ENCODE data around the gene CABP4. TPM values are rescaled to one million over a fixed set of nuclear protein-coding genes. Genes with fewer than 3 reads are reported as not detected.

CABP4 gene
- total RNA-seq = not detected in 2 replicates

DNA sequence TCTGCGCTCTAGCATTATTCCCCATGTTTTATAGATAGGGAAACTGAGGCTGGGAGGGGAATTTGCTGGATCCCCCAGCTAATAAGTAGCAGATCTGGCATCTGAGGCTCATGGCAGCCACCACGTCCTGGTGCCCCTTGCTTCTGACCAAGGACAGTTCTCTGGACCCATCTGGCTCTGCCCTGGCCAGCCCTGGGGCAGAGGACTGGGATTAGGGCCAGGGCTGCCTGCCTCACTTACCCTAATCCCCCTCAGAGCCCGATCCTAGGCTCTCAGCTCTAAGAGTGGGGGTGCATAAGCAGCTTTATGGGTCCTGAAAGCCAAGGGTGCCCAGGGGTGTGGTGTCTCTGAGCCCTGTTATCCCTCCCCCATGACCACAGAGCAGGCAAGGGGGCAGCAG lies at the start of gene CABP4:
TSS of gene CABP4 (plus strand) at position 301 of the 400 bp plus-strand sequence. CDS start at position 371, 70 bp downstream.

DNA sequence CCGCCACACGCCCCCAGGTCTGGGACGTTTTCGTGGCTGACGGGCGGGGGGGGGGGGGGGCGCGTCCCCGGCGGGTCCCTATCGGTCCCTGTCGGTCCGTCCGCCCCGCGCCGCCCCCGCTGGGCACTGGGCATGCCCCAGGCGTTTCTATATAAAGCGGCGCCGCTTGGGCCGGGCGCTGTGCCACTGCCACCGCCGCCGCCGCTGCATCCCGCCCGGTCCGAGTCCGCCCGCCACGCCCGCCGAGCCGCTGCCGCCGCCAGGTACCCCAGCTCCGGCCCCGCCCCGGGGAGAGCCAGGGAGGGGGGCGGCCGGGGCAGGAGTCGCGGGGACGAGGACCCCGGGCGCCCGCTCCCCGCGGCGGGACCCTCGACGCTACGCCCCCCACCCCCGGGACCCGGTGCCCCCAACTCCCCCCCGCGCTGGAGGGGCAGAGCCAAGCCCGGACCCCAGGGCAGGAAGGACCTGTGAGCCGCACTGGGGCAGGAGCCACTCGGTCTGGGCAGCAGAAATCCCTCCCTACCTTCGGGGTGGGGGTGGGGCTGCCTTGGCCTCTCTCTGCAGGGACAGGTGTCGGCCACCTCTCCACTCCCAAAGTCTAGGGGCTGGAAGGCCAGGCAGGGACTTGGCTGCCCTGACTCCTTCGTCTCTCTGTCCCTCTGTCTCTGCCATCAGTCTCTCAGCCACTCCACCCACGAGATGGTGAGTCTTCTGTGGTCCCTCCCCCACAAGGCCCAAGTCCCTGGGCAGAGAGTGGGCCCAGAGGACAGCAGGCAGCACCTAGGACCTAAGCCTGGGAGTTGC lies 39.5 kb upstream of the CABP4 start, which contains the start of gene CARNS1:
TSS of gene CARNS1 (plus strand) at position 178 of the 804 bp plus-strand sequence. CDS start at position 700, 522 bp downstream.

DNA sequence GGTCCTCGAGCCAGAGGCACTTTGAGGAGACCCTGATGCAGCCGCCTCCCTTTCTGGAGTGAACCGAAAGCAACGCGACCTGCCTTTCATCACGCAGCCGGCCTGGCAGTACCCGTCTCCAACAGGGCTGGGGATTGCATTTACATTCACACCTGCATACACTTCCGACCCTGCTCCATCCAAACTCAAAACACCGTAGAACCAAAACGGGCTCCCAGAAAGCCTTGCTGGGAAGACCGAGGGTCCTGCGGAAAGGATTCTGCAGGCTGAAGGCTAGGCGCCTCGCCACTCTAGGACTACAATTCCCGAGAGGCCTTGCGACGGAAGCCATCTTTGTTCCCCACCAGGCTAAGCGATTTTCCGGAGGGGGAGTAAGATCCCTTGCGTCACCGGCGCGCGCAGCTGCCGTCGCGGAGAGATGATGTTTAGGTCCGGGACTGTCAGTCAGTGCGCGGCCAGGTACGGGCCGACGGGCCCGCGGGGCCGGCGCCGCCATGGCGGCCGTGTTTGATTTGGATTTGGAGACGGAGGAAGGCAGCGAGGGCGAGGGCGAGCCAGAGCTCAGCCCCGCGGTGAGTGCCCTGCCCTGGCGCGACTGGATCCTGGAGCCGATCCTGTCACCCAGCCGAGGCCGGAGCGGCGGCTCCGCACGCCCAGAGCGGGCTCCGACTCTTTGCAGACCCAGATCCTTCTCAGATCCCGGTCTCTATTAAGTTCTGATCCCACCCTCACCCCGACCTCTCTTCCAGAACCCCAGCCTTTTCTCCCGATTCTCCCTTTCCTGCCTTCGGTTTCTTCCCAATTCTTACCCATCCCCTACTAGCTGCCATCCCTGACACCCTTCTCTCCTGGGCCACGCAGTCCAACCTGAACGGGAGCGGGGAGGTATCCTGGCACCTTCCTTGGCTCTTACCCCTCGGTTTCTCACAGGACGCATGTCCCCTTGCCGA lies 26.8 kb upstream of the CABP4 start, which contains the start of gene RPS6KB2:
TSS of gene RPS6KB2 (plus strand) at position 443 of the 950 bp plus-strand sequence. CDS start at position 495, 52 bp downstream.

DNA sequence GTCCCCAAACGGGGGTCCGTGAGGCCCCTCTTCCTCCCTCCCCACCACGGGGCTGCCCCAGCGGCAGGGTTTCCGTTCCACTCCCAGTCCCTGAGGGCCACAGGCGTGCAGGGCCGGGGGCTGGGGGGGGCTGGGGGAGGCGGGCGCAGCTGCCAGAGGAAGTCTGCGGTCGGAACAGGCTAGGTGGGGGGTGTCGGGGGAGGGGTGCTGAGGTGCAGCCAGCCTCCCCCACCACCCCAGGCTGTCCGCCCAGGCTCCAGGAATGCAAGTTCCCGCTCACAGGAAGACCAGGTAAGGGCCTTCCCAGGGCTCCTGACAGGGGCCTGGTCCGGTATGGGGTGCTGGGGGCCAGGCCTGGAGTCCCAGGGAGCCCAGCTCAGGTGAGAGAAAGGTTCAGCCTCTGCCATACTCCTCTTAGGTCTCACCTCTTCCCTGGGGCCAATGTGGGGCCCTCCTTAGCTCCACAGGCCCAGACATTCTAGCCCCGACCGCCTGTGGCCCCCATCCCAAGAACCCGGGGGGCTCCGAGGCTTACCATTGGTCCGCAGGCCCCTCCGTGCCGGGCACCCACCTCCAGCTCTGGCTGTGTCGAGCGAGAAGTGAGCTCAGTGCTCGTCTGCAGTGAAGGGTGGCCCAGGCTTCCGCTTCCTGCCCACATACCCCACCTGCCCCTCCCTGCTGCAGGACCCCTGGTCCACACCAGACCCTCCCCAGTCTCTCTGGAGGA lies 17.9 kb upstream of the CABP4 start, which contains the start of gene PTPRCAP:
TSS of gene PTPRCAP (minus strand) at position 601 of the 727 bp plus-strand sequence. CDS start at position 538, 63 bp downstream.

DNA sequence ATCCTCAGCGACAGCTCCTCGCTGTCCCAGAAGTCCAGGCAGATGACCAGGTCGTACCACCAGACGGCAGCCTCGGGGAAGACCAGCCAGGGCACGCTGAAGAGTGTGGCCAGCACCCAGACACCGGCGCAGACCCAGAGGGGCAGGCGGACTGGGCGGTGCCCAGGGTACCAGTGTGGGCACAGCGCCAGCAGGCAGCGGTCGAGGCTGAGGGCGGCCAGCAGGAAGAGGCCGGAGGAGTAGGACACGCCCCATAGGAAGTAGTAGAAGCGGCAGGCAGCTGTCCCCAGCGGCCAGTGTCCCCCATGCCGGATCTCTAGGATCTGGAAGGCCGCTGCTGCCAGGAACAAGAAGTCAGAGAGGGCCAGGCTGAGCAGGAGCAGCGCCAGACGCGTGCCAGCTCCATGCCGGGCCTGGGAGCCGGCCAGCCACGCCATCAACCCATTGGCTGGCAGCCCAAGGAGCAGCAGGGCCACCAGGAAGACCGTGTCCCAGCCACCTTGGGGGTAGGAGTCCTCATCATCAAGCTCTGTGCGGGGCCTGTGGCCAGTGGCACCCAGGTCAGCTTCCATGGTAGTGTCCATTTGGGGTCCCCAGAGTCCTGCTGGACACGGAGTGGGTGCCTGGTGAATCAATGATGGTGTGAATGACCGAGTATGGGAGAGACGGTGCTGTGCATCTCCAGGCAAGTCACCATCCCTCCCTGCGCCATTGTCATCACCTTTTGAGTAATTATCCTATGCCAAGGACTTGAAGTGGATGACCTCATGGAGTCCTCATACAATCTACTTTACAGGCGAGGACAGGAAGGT lies 2.8 kb upstream of the CABP4 start, which contains the start of gene GPR152:
TSS of gene GPR152 (minus strand) at position 589 of the 812 bp plus-strand sequence. CDS start at position 584, 5 bp downstream.

DNA sequence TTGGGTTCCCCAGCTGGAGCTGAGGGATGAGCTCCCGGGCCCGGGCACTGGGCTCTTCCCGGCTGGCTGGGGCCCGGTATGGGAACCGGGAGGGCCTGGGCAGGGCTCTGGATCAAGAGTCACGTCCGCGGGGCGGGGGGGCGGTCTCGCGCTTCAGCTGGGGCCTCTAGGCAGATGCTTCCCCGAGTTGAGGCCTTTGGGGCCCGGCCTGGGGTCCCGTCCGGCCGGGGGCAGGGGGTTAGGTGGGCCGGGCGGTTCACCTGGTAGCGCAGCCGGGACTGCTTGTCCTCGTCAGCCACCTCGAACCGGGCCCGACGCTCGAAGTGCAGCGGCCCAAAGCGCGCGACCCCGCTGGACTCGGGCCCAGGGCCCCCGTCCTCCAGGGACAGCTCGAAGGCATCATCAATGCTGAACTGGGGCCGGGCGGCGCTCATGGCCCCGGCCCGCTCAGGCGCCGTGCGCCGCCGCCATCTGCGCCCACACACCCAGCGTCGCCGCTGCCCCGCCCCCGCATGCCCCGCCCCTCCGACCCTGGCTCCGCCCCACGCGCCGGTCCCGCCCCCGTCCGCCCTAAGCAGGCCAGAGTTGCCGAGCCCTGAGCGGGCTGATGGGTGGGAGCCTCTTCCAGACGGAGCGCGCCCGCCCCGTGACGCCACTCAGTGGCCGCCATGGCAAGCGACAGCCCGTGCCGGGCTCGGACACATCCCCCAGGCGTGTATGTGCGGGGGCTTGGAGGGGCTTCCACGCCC lies 13.8 kb downstream of the CABP4 start, which contains the start of gene TMEM134:
TSS of gene TMEM134 (minus strand) at position 493 of the 749 bp plus-strand sequence. CDS start at position 434, 59 bp downstream.

DNA sequence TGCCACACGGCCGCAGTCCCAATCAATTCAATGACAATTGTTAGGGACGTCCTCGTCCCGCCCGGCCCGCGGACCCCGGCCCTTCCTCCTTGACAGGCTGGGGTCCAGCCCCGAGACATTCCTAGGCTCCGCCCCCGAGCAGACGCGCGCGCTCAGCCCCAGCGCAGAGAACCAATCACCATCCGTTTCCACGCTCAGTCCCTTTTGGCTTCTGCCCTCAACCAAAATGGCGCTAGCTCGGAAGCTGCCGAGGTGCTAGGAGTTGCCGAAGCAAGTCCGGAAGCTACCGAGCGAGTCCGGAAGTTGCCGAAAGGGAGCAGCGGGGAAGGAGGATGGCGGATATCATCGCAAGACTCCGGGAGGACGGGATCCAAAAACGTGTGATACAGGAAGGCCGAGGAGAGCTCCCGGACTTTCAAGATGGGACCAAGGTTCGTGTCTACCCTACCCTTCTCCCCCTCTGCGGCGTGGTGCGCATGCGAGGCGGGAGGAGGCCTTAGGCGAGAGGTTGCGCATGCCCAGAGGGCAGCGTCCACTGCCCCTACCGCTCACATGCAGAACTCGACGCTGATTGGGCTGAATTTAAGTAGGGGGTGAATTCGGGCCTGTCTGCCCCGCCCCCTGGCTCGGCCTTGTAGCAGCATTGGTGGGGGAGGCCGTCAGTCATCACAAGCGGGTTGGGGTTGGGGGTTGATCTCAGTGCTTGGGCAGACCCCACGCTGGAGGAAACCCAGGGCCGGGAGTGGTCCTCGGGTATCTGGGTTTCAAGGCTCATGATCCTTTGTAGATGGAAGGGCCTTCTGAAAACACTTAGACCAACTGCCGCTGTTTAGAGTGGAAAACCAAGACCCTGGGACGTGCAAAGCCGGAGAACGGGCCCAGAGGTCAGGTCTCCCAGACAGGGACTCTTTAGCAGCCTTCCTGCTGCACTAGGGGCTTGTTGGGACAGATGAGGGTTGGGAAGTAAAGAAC lies 28.0 kb downstream of the CABP4 start, which contains the start of gene AIP:
TSS of gene AIP (plus strand) at position 200 of the 972 bp plus-strand sequence. CDS start at position 333, 133 bp downstream.

DNA sequence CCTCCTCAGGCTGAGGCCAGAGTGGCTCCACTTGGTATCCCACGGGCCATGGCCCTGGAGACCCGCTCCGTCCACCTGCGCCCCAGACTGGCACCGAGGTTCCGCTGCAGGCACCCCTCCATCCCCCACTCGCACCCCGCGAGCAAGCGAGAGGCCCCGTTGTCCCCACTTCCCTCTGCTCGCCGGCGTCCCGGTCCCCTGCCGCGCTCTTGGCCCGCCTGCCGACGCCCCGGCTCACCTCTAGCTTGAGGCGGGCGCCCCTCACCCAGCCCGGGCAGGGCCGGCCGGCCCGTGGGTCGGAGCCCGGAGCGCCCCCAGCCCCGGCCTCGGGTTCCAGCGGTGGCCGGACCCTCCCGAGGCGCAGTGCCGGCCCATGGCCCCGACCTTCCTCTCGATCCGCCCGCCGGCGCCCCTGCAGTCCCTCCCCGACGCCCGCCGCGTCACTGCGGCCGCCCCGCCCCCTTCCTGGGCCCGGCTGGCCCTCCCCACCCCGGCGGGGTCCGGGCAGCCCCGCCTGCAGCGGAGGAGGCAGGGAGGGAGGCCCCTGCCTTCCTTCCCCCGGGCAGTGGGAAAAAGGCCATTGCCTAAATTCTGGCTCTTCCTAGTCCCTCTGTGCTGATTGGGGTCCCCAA lies 49.9 kb downstream of the CABP4 start, which contains the start of gene PITPNM1:
TSS of gene PITPNM1 (minus strand) at position 414 of the 632 bp plus-strand sequence. CDS start 1,183 bp downstream, outside the sequence.

DNA sequence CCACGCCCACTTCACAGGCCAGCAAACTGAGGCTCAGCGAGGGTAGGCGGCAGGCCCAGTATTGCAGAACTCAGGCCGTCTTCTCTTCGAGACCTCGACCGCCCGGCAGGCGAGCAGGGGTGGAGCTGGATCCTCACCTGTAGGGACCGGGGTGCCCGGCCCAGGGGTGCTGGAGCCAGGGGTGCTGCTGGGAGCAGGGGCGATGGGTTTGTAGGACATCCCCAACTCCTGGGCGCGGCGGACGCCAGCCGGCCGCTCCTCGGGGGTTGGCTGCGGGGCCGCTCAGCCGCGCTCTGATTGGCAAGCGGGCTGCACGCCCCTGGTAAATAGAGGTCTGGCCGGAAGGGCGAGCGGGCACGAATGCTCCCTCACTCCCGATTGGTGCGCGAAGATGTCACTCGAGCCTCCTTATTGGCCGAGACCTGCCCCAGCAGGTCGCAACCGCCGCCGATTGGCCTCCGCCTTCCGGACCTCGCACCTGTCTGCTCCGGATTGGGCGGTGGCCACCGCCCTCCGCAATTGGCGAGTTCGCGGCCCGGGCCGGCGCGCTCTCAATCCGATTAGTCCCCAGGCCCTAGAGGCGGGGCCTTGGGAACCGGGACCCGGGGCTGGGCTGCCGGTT lies 52.8 kb downstream of the CABP4 start, which contains the start of gene CDK2AP2:
TSS of gene CDK2AP2 (minus strand) at position 299 of the 622 bp plus-strand sequence. CDS start at position 219, 80 bp downstream.

Other genes starting within 250 kb of the CABP4 start
- 30.8 and 33.2 TPM in 2 replicates for gene GRK2, start 188.9 kb upstream of the CABP4 start, total RNA-seq
- 26.0 and 36.9 TPM in 2 replicates for gene ANKRD13D, start 166.1 kb upstream of the CABP4 start, total RNA-seq
- gene SSH3, start 151.8 kb upstream of the CABP4 start, total RNA-seq = 24.4 and 30.8 TPM in 2 replicates
- gene POLD4, start 101.8 kb upstream of the CABP4 start, total RNA-seq = 25.6 and 60.2 TPM in 2 replicates
- gene CLCF1, start 81.8 kb upstream of the CABP4 start, total RNA-seq = 3.1 TPM in 2 replicates
- 5.8 and 7.3 TPM in 2 replicates for gene RAD9A, start 63.4 kb upstream of the CABP4 start, total RNA-seq
- gene PPP1CA, start 53.5 kb upstream of the CABP4 start, total RNA-seq = 128 and 198 TPM in 2 replicates
- under 0.01 TPM in 1 of 2 replicates, not detected in the other for gene TBC1D10C, start 51.3 kb upstream of the CABP4 start, total RNA-seq
- gene CARNS1, start 39.7 kb upstream of the CABP4 start, total RNA-seq = 0.15 and 0.66 TPM in 2 replicates
- 47.6 and 55.6 TPM in 2 replicates for gene RPS6KB2, start 26.9 kb upstream of the CABP4 start, total RNA-seq
- 0.50 and 1.3 TPM in 2 replicates for gene PTPRCAP, start 17.7 kb upstream of the CABP4 start, total RNA-seq
- gene CORO1B, start 11.9 kb upstream of the CABP4 start, total RNA-seq = 134 and 212 TPM in 2 replicates
- 0.17 TPM in 1 of 2 replicates, not detected in the other for gene GPR152, start 2.6 kb upstream of the CABP4 start, total RNA-seq
- gene TMEM134, start 13.9 kb downstream of the CABP4 start, total RNA-seq = 25.5 and 36.7 TPM in 2 replicates
- 78.4 and 93.5 TPM in 2 replicates for gene AIP, start 27.7 kb downstream of the CABP4 start, total RNA-seq
- gene PITPNM1, start 50.0 kb downstream of the CABP4 start, total RNA-seq = 19.2 and 23.0 TPM in 2 replicates
- gene CDK2AP2, start 52.8 kb downstream of the CABP4 start, total RNA-seq = 14.8 and 15.2 TPM in 2 replicates
- gene CABP2, start 68.1 kb downstream of the CABP4 start, total RNA-seq = not detected in 2 replicates
- gene GSTP1, start 128.5 kb downstream of the CABP4 start, total RNA-seq = 842 and 851 TPM in 2 replicates
- 226 and 257 TPM in 2 replicates for gene NDUFV1, start 151.6 kb downstream of the CABP4 start, total RNA-seq
- 4.3 and 4.5 TPM in 2 replicates for gene NUDT8, start 174.6 kb downstream of the CABP4 start, total RNA-seq
- not detected in 2 replicates for gene TBX10, start 184.4 kb downstream of the CABP4 start, total RNA-seq
- not detected in 2 replicates for gene ACY3, start 195.4 kb downstream of the CABP4 start, total RNA-seq
- gene ALDH3B2, start 219.3 kb downstream of the CABP4 start, total RNA-seq = 0.15 TPM in 1 of 2 replicates, not detected in the other